ENCODE results near the gene KRTAP10-1. TPM values are rescaled to one million over a fixed set of nuclear protein-coding genes. Genes with fewer than 3 reads are reported as not detected.

The KRTAP10-1 gene
- total RNA-seq, 5 donors from 2014 or later (not counting 1 experiment from before 2014, with no cell fraction given), result not detected

DNA sequence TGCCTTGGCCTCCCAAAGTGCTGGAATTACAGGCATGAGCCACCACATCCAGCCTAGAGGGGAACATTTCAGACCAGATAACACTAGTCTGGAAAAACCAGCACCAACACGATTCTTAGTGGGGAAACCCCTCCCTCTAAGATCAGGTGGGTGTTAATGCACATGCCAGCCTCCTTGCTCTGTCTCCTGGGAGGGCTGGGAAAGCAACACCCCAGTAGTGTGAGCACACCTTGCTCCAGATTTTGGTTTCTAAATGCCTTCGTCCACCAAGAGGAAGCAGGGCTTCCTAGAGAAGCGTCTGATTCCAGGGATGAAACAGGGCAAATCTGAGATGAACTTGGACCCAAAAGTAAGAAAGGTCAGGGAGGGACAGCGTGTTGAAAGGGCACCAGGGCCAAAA is 31.3 kb upstream of the KRTAP10-1 start:
- peaks cover 0 to 12% (median 2%) of the 10 kb centered on the region in 3 donors for H3K4me1 Mint-ChIP-seq
- DNase-seq (peak in 1 of 35 experiments; percentile 1), ATAC-seq (replicated peaks in 1 of 4) (no peak)
- H3K27ac ChIP-seq (ENCODE audit: low read length), result no peak overlapping the region
- H3K9me3 Mint-ChIP-seq, result no peaks in the 10 kb centered on the region
- POLR2A ChIA-PET, result no interaction called here
- no peaks in the 10 kb centered on the region for H3K36me3 ChIP-seq (ENCODE audit: control insufficient read depth in 2 of 2, extremely low read depth in 1 of 2, insufficient read depth in 1 of 2, low read length in 1 of 2)
- H3K27me3 Mint-ChIP-seq, result peaks cover 10 to 12% of the 10 kb centered on the region in 2 donors
- no peaks in the 10 kb centered on the region for H3K9me3 ChIP-seq
- no peaks in the 10 kb centered on the region for H3K36me3 Mint-ChIP-seq
- no peak overlapping the region for H3K4me3 Mint-ChIP-seq
- H3K4me3 ChIP-seq (ENCODE audit: control insufficient read depth in 1 of 2, extremely low read depth in 1 of 2, low read length in 1 of 2), result no peak overlapping the region
- peaks cover 0 to 7% of the 10 kb centered on the region in 2 experiments for H3K4me1 ChIP-seq (ENCODE audit: control insufficient read depth in 1 of 2, extremely low read depth in 1 of 2, insufficient read depth in 2 of 2, low read length in 2 of 2)
- no peak overlapping the region for H3K27ac Mint-ChIP-seq
- peaks cover 0 to 44% of the 10 kb centered on the region in 2 experiments for H3K27me3 ChIP-seq (replicated peaks in 1 of 2; ENCODE audit: control insufficient read depth in 2 of 2, extremely low read depth in 1 of 2, insufficient read depth in 2 of 2, low read length in 1 of 2)
- CTCF ChIA-PET, result no interaction called here
- 60% methylated on average over 3 of the region's 4 CpGs for WGBS (ENCODE audit: insufficient coverage)

DNA sequence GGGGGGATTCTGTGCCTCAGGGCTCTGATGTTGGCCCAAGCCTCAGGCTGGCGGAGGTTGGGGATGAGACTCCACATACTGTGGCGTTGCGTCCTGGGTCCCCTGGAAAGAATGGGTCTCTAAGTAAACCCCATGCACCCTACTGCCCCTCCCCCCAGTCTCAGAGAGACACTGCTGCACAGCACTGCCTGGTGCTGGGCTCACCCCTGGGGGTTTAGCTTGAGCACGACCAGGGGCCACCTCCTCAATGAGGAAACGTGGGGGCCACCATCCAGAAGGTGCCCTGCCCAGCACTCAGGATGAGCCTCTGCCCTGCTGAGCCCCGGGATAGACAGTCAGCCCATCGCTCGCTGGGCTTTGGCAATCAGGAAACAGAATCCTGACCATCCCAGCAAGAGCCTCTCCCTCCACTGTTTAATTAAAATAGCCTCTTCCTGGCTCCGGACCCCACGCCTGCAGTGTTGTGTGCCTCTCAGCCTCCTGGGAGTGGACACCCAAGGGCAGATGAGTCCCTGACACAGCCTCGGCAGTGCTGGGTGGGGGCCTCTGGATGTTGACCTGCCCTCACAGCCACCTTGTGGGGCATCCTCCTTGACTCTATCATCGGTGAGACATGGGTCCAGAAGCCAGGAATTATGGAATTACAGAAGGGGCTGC is 30.0 kb upstream of the KRTAP10-1 start:
- Mint-ChIP-seq H3K27me3 (peaks cover 7 to 11% of the 10 kb centered on the region in 2 donors), H3K36me3 (no peaks in the 10 kb centered on the region), H3K9me3 (no peaks in the 10 kb centered on the region), H3K4me3 (no peak overlapping the region), H3K4me1 (peaks cover 6 to 10% (median 8%) of the 10 kb centered on the region in 3 donors), H3K27ac (no peak overlapping the region)
- Histone ChIP-seq H3K9me3 (no peaks in the 10 kb centered on the region), H3K27me3 (replicated peaks in 1 of 2; ENCODE audit: control insufficient read depth in 2 of 2, extremely low read depth in 1 of 2, insufficient read depth in 2 of 2, low read length in 1 of 2) (peaks cover 0 to 39% of the 10 kb centered on the region in 2 experiments), H3K4me3 (ENCODE audit: control insufficient read depth in 1 of 2, extremely low read depth in 1 of 2, low read length in 1 of 2) (no peak overlapping the region), H3K36me3 (ENCODE audit: control insufficient read depth in 2 of 2, extremely low read depth in 1 of 2, insufficient read depth in 1 of 2, low read length in 1 of 2) (no peaks in the 10 kb centered on the region), H3K27ac (ENCODE audit: low read length) (no peak overlapping the region), H3K4me1 (ENCODE audit: control insufficient read depth in 1 of 2, extremely low read depth in 1 of 2, insufficient read depth in 2 of 2, low read length in 2 of 2) (peaks cover 0 to 7% of the 10 kb centered on the region in 2 experiments)
- DNase-seq (no peak), ATAC-seq (replicated peaks in 1 of 4) (no peak)
- ChIA-PET CTCF (no interaction called here), POLR2A (no interaction called here)
- WGBS (ENCODE audit: insufficient coverage), result 78% methylated on average over 9 of the region's 12 CpGs

DNA sequence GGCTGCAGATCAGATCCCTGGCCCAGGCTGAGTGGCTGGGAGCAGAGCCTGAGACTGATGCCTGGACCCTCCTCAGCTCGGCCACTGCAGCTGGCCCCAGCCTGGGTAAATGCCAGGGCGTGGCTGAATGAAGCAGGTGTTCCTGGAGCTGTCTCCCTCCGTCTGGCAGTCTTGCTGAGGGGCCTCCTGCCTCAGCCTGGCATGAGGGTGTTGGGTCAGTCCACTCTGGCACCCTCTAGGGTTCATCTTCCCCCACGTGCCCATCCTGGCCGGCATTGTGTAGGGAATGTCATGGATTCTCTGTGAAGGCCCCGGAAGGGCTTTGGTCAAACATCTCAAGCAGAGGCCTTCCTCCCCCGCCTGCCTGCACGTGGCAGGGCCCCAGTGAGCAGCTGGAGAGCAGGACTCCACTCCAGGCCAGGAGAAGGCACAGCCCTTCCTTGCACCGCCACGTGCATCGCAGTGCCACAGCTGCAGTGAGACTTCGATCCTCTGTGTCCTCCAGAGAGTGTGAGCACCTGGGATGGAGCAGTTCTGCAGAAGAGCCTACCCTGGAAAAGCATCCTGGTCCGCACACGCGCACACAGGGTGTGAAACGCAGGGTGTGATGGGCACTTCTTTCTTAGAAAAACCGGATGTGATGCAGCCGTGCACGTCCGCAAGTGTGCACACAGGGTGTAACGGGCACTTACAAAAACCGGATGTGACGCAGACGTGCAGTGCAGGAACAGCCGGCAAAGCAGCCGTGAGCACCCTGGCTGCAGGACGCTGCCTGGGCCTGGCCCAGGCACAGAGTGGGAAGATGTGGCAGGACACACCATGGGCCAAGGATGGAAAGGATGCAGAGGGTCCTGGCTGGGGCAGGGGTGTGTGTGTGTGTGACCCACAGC is 28.9 kb upstream of the KRTAP10-1 start:
- Mint-ChIP-seq H3K9me3 (no peaks in the 10 kb centered on the region), H3K36me3 (no peaks in the 10 kb centered on the region), H3K27ac (no peak overlapping the region), H3K4me1 (peaks cover 10 to 17% (median 14%) of the 10 kb centered on the region in 3 donors), H3K27me3 (peaks cover 3 to 5% of the 10 kb centered on the region in 2 donors), H3K4me3 (no peak overlapping the region)
- Histone ChIP-seq H3K4me3 (ENCODE audit: control insufficient read depth in 1 of 2, extremely low read depth in 1 of 2, low read length in 1 of 2) (no peak overlapping the region), H3K36me3 (ENCODE audit: control insufficient read depth in 2 of 2, extremely low read depth in 1 of 2, insufficient read depth in 1 of 2, low read length in 1 of 2) (no peaks in the 10 kb centered on the region), H3K9me3 (no peaks in the 10 kb centered on the region), H3K4me1 (ENCODE audit: control insufficient read depth in 1 of 2, extremely low read depth in 1 of 2, insufficient read depth in 2 of 2, low read length in 2 of 2) (no peaks in the 10 kb centered on the region), H3K27me3 (replicated peaks in 1 of 2; ENCODE audit: control insufficient read depth in 2 of 2, extremely low read depth in 1 of 2, insufficient read depth in 2 of 2, low read length in 1 of 2) (peaks cover 0 to 31% of the 10 kb centered on the region in 2 experiments), H3K27ac (ENCODE audit: low read length) (no peak overlapping the region)
- DNase-seq, result peak in 1 of 35 experiments; percentile 9
- ChIA-PET POLR2A (no interaction called here), CTCF (interaction anchor here in 1 of 2 donors (0.5 kb wide), 1 partner anchor 92 kb away, joined by 3 read pairs; no protein-coding TSS in a partner anchor)
- ATAC-seq (replicated peaks in 1 of 4), result no peak
- 82% methylated on average over 27 of the region's 27 CpGs for WGBS (ENCODE audit: insufficient coverage)

DNA sequence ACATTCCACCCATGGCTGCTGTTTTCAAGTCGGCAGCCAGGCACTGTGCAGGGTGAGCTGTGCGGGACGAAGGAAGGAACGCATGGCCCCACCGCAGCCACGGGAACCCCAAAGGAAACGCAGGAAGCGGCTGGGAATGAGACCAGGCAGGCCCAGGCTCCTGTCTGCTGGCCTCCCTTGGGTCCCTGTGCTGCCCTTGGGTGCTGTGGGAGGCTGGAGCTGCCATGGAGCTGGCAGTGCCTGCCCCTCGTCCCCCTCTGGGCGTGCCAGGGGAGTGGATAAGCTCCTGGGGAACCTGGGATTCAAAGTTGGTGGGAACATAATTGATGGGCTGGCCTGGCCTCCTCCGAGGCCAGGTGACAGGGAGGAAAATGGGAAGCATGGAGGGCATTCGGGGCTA is 28.3 kb upstream of the KRTAP10-1 start:
- H3K27me3 ChIP-seq (replicated peaks in 1 of 2; ENCODE audit: control insufficient read depth in 2 of 2, extremely low read depth in 1 of 2, insufficient read depth in 2 of 2, low read length in 1 of 2), result peaks cover 0 to 28% of the 10 kb centered on the region in 2 experiments
- POLR2A ChIA-PET, result no interaction called here

DNA sequence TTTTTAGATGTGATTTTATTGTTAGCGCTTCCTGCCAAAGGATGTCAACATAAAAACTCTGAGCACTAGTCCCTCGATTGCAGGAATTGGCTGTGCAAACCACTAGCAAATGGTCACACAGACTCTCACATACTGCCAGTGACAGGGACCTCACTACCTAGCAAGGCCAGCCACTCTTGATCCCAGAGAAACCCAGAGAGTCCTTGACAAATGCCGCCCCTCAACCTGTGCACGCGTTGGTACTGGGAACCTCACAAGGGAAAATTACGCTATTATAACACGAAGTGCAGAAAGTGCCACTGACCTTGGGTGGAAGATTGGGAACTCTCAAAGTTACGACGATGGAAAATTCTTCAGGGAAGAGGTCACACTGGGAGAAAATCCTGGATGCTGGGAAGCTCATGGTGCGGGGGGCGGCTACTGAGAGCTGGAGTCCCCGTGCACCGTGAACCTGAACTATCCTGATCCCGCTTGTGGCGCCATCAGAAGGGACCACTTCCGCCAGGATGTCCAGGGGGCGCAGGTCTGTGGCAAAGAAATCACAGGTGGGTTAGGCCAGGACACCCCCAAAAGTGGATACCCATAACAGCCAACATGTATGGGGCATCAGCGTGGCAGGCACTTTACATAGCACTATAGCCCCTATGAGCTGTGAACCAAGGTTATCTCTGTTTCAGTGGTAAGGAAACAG is 27.6 kb upstream of the KRTAP10-1 start:
- H3K27ac Mint-ChIP-seq, result no peak overlapping the region
- H3K4me3 Mint-ChIP-seq, result no peak overlapping the region
- no peaks in the 10 kb centered on the region for H3K9me3 ChIP-seq
- no peak overlapping the region for H3K4me3 ChIP-seq (ENCODE audit: control insufficient read depth in 1 of 2, extremely low read depth in 1 of 2, low read length in 1 of 2)
- H3K27me3 ChIP-seq (replicated peaks in 1 of 2; ENCODE audit: control insufficient read depth in 2 of 2, extremely low read depth in 1 of 2, insufficient read depth in 2 of 2, low read length in 1 of 2), result peaks cover 0 to 22% of the 10 kb centered on the region in 2 experiments
- ATAC-seq (replicated peaks in 1 of 4) (no peak), DNase-seq (no peak)
- no peaks in the 10 kb centered on the region for H3K36me3 ChIP-seq (ENCODE audit: control insufficient read depth in 2 of 2, extremely low read depth in 1 of 2, insufficient read depth in 1 of 2, low read length in 1 of 2)
- H3K27me3 Mint-ChIP-seq, result peaks cover 3 to 5% of the 10 kb centered on the region in 2 donors
- H3K4me1 ChIP-seq (ENCODE audit: control insufficient read depth in 1 of 2, extremely low read depth in 1 of 2, insufficient read depth in 2 of 2, low read length in 2 of 2), result no peaks in the 10 kb centered on the region
- ChIA-PET CTCF (no interaction called here), POLR2A (no interaction called here)
- H3K36me3 Mint-ChIP-seq, result no peaks in the 10 kb centered on the region
- H3K27ac ChIP-seq (ENCODE audit: low read length), result no peak overlapping the region
- peaks cover 0 to 8% (median 2%) of the 10 kb centered on the region in 3 donors for H3K9me3 Mint-ChIP-seq
- H3K4me1 Mint-ChIP-seq, result peaks cover 10 to 17% (median 14%) of the 10 kb centered on the region in 3 donors
- 96% methylated on average over 11 of the region's 18 CpGs for WGBS (ENCODE audit: insufficient coverage)

More for the DNA sequence above, 28.3 kb upstream of the KRTAP10-1 start:
- no peaks in the 10 kb centered on the region for H3K36me3 Mint-ChIP-seq
- CTCF ChIA-PET, result interaction anchor here in 1 of 2 donors (0.5 kb wide), 1 partner anchor 92 kb away, joined by 3 read pairs; no protein-coding TSS in a partner anchor
- H3K9me3 Mint-ChIP-seq, result peaks cover 0 to 2% (median 2%) of the 10 kb centered on the region in 3 donors
- Histone ChIP-seq H3K9me3 (no peaks in the 10 kb centered on the region), H3K4me3 (ENCODE audit: control insufficient read depth in 1 of 2, extremely low read depth in 1 of 2, low read length in 1 of 2) (no peak overlapping the region), H3K27ac (ENCODE audit: low read length) (no peak overlapping the region), H3K36me3 (ENCODE audit: control insufficient read depth in 2 of 2, extremely low read depth in 1 of 2, insufficient read depth in 1 of 2, low read length in 1 of 2) (no peaks in the 10 kb centered on the region), H3K4me1 (ENCODE audit: control insufficient read depth in 1 of 2, extremely low read depth in 1 of 2, insufficient read depth in 2 of 2, low read length in 2 of 2) (no peaks in the 10 kb centered on the region)
- 79% methylated on average over 10 of the region's 12 CpGs for WGBS (ENCODE audit: insufficient coverage)
- H3K4me3 Mint-ChIP-seq, result no peak overlapping the region
- no peak for ATAC-seq (replicated peaks in 1 of 4)
- peak in 1 of 35 experiments; percentile 19 for DNase-seq
- no peak overlapping the region for H3K27ac Mint-ChIP-seq
- peaks cover 3 to 5% of the 10 kb centered on the region in 2 donors for H3K27me3 Mint-ChIP-seq
- peaks cover 10 to 17% (median 14%) of the 10 kb centered on the region in 3 donors for H3K4me1 Mint-ChIP-seq

DNA sequence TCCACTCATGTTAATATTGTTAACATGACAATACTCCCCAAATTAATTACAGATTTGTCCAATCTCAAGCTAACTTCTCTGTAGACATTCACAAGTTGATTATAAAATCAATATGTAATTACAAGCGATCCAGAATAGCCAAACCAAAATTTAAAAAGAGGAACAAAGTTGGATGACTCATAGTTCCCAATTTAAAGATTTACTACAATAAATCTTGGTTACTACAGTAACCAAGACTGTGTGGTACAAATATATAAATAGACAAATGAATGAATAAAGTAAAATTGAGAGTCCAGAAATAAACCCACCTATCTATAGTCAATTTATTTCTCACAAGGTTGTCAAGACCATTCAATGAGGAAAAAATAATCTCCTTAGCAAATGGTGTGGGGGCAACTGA is 26.4 kb upstream of the KRTAP10-1 start:
- DNase-seq, result no peak
- CTCF ChIA-PET, result no interaction called here
- Mint-ChIP-seq H3K4me3 (no peak overlapping the region), H3K4me1 (peaks cover 10 to 17% (median 14%) of the 10 kb centered on the region in 3 donors), H3K27ac (no peak overlapping the region), H3K27me3 (peaks cover 2 to 3% of the 10 kb centered on the region in 2 donors), H3K36me3 (peaks cover 9% of the 10 kb centered on the region), H3K9me3 (peaks cover 0 to 19% (median 11%) of the 10 kb centered on the region in 3 donors)
- H3K4me1 ChIP-seq (ENCODE audit: control insufficient read depth in 1 of 2, extremely low read depth in 1 of 2, insufficient read depth in 2 of 2, low read length in 2 of 2), result no peaks in the 10 kb centered on the region
- peaks cover 0 to 18% of the 10 kb centered on the region in 2 experiments for H3K27me3 ChIP-seq (replicated peaks in 1 of 2; ENCODE audit: control insufficient read depth in 2 of 2, extremely low read depth in 1 of 2, insufficient read depth in 2 of 2, low read length in 1 of 2)
- POLR2A ChIA-PET, result no interaction called here
- no peak for ATAC-seq (replicated peaks in 1 of 4)
- no peaks in the 10 kb centered on the region for H3K36me3 ChIP-seq (ENCODE audit: control insufficient read depth in 2 of 2, extremely low read depth in 1 of 2, insufficient read depth in 1 of 2, low read length in 1 of 2)
- WGBS (ENCODE audit: insufficient coverage), result no CpG with 5 or more reads among the region's 1 CpG
- H3K27ac ChIP-seq (ENCODE audit: low read length), result no peak overlapping the region
- no peaks in the 10 kb centered on the region for H3K9me3 ChIP-seq
- H3K4me3 ChIP-seq (ENCODE audit: control insufficient read depth in 1 of 2, extremely low read depth in 1 of 2, low read length in 1 of 2), result no peak overlapping the region
